PC-9 (cell line): Measurements from ENCODE around the gene SCAF11. TPM values are rescaled to one million over a fixed set of nuclear protein-coding genes. Genes with fewer than 3 reads are reported as not detected.

Source experiments
- BruUV-seq: library from RNA; stranded (reverse); fragments of 400-500 nt; replicated peaks from 2 replicates; lab custom pipeline; 2021; lab: Mats Ljungman, UMichigan
- CTCF ChIA-PET: fragments of 300-600 bp; sonication (Branson Sonifier 250); formaldehyde crosslinking; loops from one replicate; lab custom pipeline; 2022; ENCODE audit warnings: antibody characterized with exemption; lab: Charles Lee
- POLR2A ChIA-PET: fragments of 300-600 bp; sonication (Branson Sonifier 250); formaldehyde crosslinking; loops from one replicate; lab custom pipeline; 2022; ENCODE audit warnings: antibody characterized with exemption; ENCODE audit not compliant: unreplicated experiment; lab: Charles Lee
- DNase-seq, 2 experiments: peaks; one replicate each; pipeline versions ENCODE4 v3.0.0 to v3.0.0-alpha.2; 2015 to 2022; ENCODE audit warnings: mixed read lengths in 1 of 2
- H2AFZ ChIP-seq: fragments of 200-600 bp; sonication (generic); 2 replicates; pipeline ENCODE4 v1.8.1; 2017; ENCODE audit warnings: antibody characterized with exemption
- H3F3A ChIP-seq: fragments of 200-600 bp; sonication (generic); 2 replicates; pipeline ENCODE4 v1.8.1; 2017; ENCODE audit warnings: antibody characterized with exemption, mild to moderate bottlenecking, low read depth; ENCODE audit not compliant: insufficient read depth
- H3K27ac ChIP-seq: fragments of 200-600 bp; sonication (generic); 2 replicates; pipeline ENCODE4 v1.6.1; 2016; ENCODE audit warnings: mixed run types
- H3K27me3 ChIP-seq: fragments of 200-600 bp; sonication (generic); 2 replicates; pipeline ENCODE4 v1.6.1; 2016; ENCODE audit warnings: low read depth, mixed run types; ENCODE audit not compliant: insufficient read depth
- H3K36me3 ChIP-seq: fragments of 200-600 bp; sonication (generic); 2 replicates; pipeline ENCODE4 v1.6.1; 2016; ENCODE audit warnings: low read depth, mixed run types
- H3K4me1 ChIP-seq: fragments of 200-600 bp; sonication (generic); replicated peaks from 2 replicates; pipeline ENCODE4 v1.6.1; 2016; ENCODE audit warnings: mixed run types; ENCODE audit not compliant: insufficient read depth
- H3K4me2 ChIP-seq: fragments of 200-600 bp; sonication (generic); 2 replicates; pipeline ENCODE4 v1.6.1; 2017; ENCODE audit warnings: mixed run types
- H3K4me3 ChIP-seq: fragments of 200-600 bp; sonication (generic); 2 replicates; pipeline ENCODE4 v1.6.1; 2016; ENCODE audit warnings: mixed run types
- H3K79me2 ChIP-seq: fragments of 200-600 bp; sonication (generic); 2 replicates; pipeline ENCODE4 v1.6.1; 2017; ENCODE audit warnings: low read depth, mixed run types
- H3K9me2 ChIP-seq: fragments of 200-600 bp; sonication (generic); 2 replicates; pipeline ENCODE4 v1.8.1; 2017; ENCODE audit warnings: mild to moderate bottlenecking; ENCODE audit not compliant: insufficient read depth
- H3K9me3 ChIP-seq: fragments of 200-600 bp; sonication (generic); 2 replicates; pipeline ENCODE4 v1.8.1; 2016; ENCODE audit warnings: low read depth; ENCODE audit not compliant: insufficient read depth
- H4K20me1 ChIP-seq: fragments of 200-600 bp; sonication (generic); 2 replicates; pipeline ENCODE4 v1.8.1; 2017; ENCODE audit not compliant: insufficient read depth
- EZH2 ChIP-seq: fragments of 200-600 bp; sonication (generic); IDR thresholded peaks from 2 replicates; pipeline ENCODE4 v1.8.0; 2017; ENCODE audit warnings: antibody characterized with exemption, low read depth
- intact Hi-C: fragments of 100-400 bp; cut with micrococcal nuclease; formaldehyde crosslinking; loops from one replicate; pipeline ENCODE4 v1.10.0; 2022; ENCODE audit not compliant: unreplicated experiment
- total RNA-seq: library from RNA; stranded (reverse); gene quantifications from 2 replicates; pipeline ENCODE4 v1.2.3, GENCODE V29; 2021
- TF ChIP-seq, protein P1 (sequence below): fragments of 200-600 bp; sonication (generic); conservative IDR thresholded peaks from 2 replicates; pipeline ENCODE4 v1.6.1; 2017; ENCODE audit warnings: mixed run types, antibody characterized with exemption, mild to moderate bottlenecking, moderate library complexity

Gene SCAF11
- total RNA-seq, 1 experiment from 2014 or later = 98.7 TPM

GRCh38 chr12:45970391-45970790 is 20.0 kb downstream of the SCAF11 start:
- no peak overlapping the region for H3K27ac ChIP-seq
- no peaks in the 10 kb centered on the region for H3K4me1 ChIP-seq
- no TSS peak for BruUV-seq
- peaks cover 55% of the 10 kb centered on the region for H4K20me1 ChIP-seq
- H3K36me3 ChIP-seq = peaks cover 10% of the 10 kb centered on the region; the same call in 1 of the 2 replicates
- TF ChIP-seq EZH2 = no peak
- TF ChIP-seq, protein P1, sequence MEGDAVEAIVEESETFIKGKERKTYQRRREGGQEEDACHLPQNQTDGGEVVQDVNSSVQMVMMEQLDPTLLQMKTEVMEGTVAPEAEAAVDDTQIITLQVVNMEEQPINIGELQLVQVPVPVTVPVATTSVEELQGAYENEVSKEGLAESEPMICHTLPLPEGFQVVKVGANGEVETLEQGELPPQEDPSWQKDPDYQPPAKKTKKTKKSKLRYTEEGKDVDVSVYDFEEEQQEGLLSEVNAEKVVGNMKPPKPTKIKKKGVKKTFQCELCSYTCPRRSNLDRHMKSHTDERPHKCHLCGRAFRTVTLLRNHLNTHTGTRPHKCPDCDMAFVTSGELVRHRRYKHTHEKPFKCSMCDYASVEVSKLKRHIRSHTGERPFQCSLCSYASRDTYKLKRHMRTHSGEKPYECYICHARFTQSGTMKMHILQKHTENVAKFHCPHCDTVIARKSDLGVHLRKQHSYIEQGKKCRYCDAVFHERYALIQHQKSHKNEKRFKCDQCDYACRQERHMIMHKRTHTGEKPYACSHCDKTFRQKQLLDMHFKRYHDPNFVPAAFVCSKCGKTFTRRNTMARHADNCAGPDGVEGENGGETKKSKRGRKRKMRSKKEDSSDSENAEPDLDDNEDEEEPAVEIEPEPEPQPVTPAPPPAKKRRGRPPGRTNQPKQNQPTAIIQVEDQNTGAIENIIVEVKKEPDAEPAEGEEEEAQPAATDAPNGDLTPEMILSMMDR = no peak
- no peaks in the 10 kb centered on the region for H3K27me3 ChIP-seq
- H3F3A ChIP-seq = no peaks in the 10 kb centered on the region
- H3K4me2 ChIP-seq = no peak overlapping the region
- ChIA-PET CTCF (no interaction called here), POLR2A (no interaction called here)
- intact Hi-C loops = no loop called here
- H3K4me3 ChIP-seq = no peak overlapping the region
- DNase-seq = no peak
- no peaks in the 10 kb centered on the region; the same call in 1 of the 2 replicates for H3K9me3 ChIP-seq
- H3K79me2 ChIP-seq = peaks cover 95% of the 10 kb centered on the region
- H3K9me2 ChIP-seq = no peaks in the 10 kb centered on the region
- no peak overlapping the region for H2AFZ ChIP-seq

DNA sequence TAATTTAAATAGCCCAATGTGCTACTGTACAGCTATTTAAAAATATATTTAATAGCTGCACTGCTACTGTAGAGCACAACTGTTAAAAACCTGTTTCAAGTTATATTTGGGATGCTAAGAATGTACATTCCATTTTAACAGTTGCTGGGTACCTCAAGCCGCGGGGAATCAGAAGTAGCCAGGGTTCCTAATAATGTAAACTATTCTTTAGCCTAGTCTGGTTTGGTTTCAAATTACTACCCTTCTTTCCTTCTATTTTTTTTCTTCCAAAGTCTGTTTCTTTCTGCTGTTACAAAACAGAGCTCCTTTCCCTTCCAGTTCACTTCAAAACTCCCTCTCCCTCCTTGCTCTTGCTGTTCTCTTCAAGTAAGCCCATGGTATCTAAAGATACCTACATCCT is 21.3 kb downstream of the SCAF11 start:
- ChIA-PET POLR2A (no interaction called here), CTCF (no interaction called here)
- BruUV-seq = no TSS peak
- Histone ChIP-seq H3K9me3 (no peaks in the 10 kb centered on the region; the same call in 1 of the 2 replicates), H3K4me1 (no peaks in the 10 kb centered on the region), H2AFZ (no peak overlapping the region), H3F3A (no peaks in the 10 kb centered on the region), H3K27me3 (no peaks in the 10 kb centered on the region), H4K20me1 (peaks cover 49% of the 10 kb centered on the region), H3K27ac (no peak overlapping the region), H3K79me2 (peaks cover 90% of the 10 kb centered on the region), H3K9me2 (no peaks in the 10 kb centered on the region), H3K4me3 (no peak overlapping the region), H3K36me3 (peaks cover 3% of the 10 kb centered on the region; the same call in 1 of the 2 replicates), H3K4me2 (no peak overlapping the region)
- intact Hi-C loops = no loop called here
- TF ChIP-seq, protein P1 = no peak
- no peak for TF ChIP-seq EZH2
- DNase-seq = no peak

GRCh38 chr12:45966486-45966885 is 23.9 kb downstream of the SCAF11 start:
- Histone ChIP-seq H3K27ac (no peak overlapping the region), H3K9me2 (no peaks in the 10 kb centered on the region), H2AFZ (no peak overlapping the region), H3K4me1 (no peaks in the 10 kb centered on the region), H3K9me3 (no peaks in the 10 kb centered on the region; the same call in 1 of the 2 replicates), H3F3A (no peaks in the 10 kb centered on the region), H3K4me2 (no peak overlapping the region), H4K20me1 (peaks cover 38% of the 10 kb centered on the region), H3K27me3 (no peaks in the 10 kb centered on the region), H3K4me3 (no peak overlapping the region), H3K79me2 (peaks cover 74% of the 10 kb centered on the region), H3K36me3 (peaks cover 20% of the 10 kb centered on the region; the same call in 1 of the 2 replicates)
- POLR2A ChIA-PET = no interaction called here
- intact Hi-C loops = no loop called here
- BruUV-seq = no TSS peak
- CTCF ChIA-PET = no interaction called here
- TF ChIP-seq, protein P1 = no peak
- TF ChIP-seq EZH2 = no peak
- no peak for DNase-seq
